Glutamatergic neuron (in vitro differentiated cells): Measurements from ENCODE around the gene ARAP2. TPM values are rescaled to one million over a fixed set of nuclear protein-coding genes. Genes with fewer than 3 reads are reported as not detected.

Source experiments
- DNase-seq: peaks from one replicate; pipeline ENCODE4 v3.0.0; 2022
- H3K27ac Mint-ChIP-seq: one replicate; pipeline ENCODE4 v1.8.0; 2020; ENCODE audit warnings: mild to moderate bottlenecking, mixed read lengths, inconsistent platforms; ENCODE audit not compliant: unreplicated experiment
- H3K27me3 Mint-ChIP-seq: one replicate; pipeline ENCODE4 v1.8.0; 2020; ENCODE audit warnings: mild to moderate bottlenecking, moderate library complexity, mixed read lengths, inconsistent platforms; ENCODE audit not compliant: unreplicated experiment
- H3K36me3 Mint-ChIP-seq: one replicate; pipeline ENCODE4 v1.8.0; 2020; ENCODE audit warnings: mild to moderate bottlenecking, mixed read lengths, inconsistent platforms; ENCODE audit not compliant: unreplicated experiment
- H3K4me1 Mint-ChIP-seq: one replicate; pipeline ENCODE4 v1.8.0; 2020; ENCODE audit warnings: mild to moderate bottlenecking, low read depth, mixed read lengths, inconsistent platforms; ENCODE audit not compliant: unreplicated experiment
- H3K4me3 Mint-ChIP-seq: one replicate; pipeline ENCODE4 v1.8.0; 2020; ENCODE audit warnings: mild to moderate bottlenecking, mixed read lengths, inconsistent platforms; ENCODE audit not compliant: unreplicated experiment
- H3K9me3 Mint-ChIP-seq: one replicate; pipeline ENCODE4 v1.8.0; 2020; ENCODE audit warnings: mild to moderate bottlenecking, moderate library complexity, mixed read lengths, inconsistent platforms; ENCODE audit not compliant: unreplicated experiment
- total RNA-seq: library from RNA; stranded (reverse); fragmentation: NEBNext Ultra II Directional; extraction: Animal tissue kit (Norgen Biotek cat#: 25700); gene quantifications from one replicate; pipeline ENCODE4 v1.2.1, GENCODE V29; 2021; ENCODE audit not compliant: unreplicated experiment
- TF ChIP-seq, protein P1 (sequence below): fragments of 200-600 bp; sonication (generic); IDR thresholded peaks from one replicate; pipeline ENCODE4 v1.5.0; 2021; ENCODE audit not compliant: partially characterized antibody, unreplicated experiment

Gene ARAP2
- total RNA-seq, 1 donor from 2014 or later, result 1.4 TPM

DNA sequence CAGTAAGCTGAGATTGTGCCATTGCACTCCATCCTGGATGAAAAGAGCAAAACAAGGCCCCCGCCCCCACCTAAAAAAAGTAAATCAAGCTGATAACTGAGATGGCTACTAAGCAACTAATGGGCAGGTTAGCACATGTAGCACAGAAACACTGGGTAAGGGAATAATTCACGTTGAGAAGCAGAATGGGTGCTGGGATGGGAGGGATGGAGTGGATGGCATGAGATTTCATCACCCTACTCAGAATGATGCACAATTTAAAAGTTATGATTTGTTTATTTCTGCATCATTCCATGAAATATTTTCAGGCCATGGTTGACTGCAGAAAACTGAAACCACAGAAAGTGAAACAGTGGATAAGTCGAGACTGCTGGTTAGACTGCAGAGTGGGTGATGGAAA is 224.0 kb downstream of the ARAP2 start:
- H3K4me3 Mint-ChIP-seq, result no peak overlapping the region
- TF ChIP-seq, protein P1, sequence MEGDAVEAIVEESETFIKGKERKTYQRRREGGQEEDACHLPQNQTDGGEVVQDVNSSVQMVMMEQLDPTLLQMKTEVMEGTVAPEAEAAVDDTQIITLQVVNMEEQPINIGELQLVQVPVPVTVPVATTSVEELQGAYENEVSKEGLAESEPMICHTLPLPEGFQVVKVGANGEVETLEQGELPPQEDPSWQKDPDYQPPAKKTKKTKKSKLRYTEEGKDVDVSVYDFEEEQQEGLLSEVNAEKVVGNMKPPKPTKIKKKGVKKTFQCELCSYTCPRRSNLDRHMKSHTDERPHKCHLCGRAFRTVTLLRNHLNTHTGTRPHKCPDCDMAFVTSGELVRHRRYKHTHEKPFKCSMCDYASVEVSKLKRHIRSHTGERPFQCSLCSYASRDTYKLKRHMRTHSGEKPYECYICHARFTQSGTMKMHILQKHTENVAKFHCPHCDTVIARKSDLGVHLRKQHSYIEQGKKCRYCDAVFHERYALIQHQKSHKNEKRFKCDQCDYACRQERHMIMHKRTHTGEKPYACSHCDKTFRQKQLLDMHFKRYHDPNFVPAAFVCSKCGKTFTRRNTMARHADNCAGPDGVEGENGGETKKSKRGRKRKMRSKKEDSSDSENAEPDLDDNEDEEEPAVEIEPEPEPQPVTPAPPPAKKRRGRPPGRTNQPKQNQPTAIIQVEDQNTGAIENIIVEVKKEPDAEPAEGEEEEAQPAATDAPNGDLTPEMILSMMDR, result no peak
- H3K27me3 Mint-ChIP-seq, result peaks cover 1% of the 10 kb centered on the region
- H3K4me1 Mint-ChIP-seq, result peaks cover 6% of the 10 kb centered on the region
- no peak for DNase-seq
- no peaks in the 10 kb centered on the region for H3K36me3 Mint-ChIP-seq
- no peaks in the 10 kb centered on the region for H3K9me3 Mint-ChIP-seq
- H3K27ac Mint-ChIP-seq, result no peak overlapping the region

Other genes starting within 250 kb of the ARAP2 start
- not detected for gene DTHD1, start 37.1 kb upstream of the ARAP2 start, total RNA-seq